Measurements from ENCODE around the gene UBE2E2.

The UBE2E2 gene

DNA sequence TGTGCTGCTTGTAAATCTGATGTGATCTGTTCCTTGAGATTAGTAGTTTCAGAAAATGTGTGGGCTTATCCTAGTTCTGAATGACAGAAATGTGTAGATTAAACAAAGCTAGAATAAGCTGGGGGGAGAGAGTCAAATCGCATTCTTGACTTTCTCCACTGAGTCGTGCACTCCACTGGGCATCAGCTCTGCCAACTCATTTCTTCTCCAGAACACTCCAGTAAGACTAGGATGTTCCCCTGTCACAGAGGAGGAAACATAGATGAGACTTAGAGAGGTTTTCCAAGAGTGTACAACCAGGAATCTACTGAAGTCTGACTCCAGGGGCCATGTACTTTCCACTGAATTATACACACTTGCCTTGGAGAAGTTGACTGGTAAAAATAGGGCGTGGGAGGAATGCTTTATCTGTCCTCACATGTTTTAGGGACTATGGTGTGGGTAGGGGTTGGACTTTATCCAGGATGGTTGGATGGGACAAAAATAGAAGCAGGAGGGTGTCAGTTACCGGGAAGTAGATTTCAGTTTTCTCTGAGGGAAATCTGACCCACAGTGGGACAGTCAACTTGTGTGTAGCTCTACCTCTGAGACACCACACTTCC, 298.2 kb downstream of the UBE2E2 start:
- TF ChIP-seq SIN3A (IDR thresholded peaks at IDR 0.05; ENCODE audit: borderline replicate concordance, insufficient read depth, low read length) (no peak), POLR2AphosphoS5 (IDR thresholded peaks at IDR 0.05; ENCODE audit: low read depth, low read length) (no peak), FOXP2 (optimal IDR thresholded peaks at IDR 0.05; ENCODE audit: borderline replicate concordance, extremely low read depth, extremely low read length, insufficient read depth) (no peak), TAF1 (IDR thresholded peaks at IDR 0.05; ENCODE audit: borderline replicate concordance, insufficient read depth, low read length) (no peak)
- TF ChIP-seq, protein P1, sequence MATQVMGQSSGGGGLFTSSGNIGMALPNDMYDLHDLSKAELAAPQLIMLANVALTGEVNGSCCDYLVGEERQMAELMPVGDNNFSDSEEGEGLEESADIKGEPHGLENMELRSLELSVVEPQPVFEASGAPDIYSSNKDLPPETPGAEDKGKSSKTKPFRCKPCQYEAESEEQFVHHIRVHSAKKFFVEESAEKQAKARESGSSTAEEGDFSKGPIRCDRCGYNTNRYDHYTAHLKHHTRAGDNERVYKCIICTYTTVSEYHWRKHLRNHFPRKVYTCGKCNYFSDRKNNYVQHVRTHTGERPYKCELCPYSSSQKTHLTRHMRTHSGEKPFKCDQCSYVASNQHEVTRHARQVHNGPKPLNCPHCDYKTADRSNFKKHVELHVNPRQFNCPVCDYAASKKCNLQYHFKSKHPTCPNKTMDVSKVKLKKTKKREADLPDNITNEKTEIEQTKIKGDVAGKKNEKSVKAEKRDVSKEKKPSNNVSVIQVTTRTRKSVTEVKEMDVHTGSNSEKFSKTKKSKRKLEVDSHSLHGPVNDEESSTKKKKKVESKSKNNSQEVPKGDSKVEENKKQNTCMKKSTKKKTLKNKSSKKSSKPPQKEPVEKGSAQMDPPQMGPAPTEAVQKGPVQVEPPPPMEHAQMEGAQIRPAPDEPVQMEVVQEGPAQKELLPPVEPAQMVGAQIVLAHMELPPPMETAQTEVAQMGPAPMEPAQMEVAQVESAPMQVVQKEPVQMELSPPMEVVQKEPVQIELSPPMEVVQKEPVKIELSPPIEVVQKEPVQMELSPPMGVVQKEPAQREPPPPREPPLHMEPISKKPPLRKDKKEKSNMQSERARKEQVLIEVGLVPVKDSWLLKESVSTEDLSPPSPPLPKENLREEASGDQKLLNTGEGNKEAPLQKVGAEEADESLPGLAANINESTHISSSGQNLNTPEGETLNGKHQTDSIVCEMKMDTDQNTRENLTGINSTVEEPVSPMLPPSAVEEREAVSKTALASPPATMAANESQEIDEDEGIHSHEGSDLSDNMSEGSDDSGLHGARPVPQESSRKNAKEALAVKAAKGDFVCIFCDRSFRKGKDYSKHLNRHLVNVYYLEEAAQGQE (IDR thresholded peaks at IDR 0.05; ENCODE audit: insufficient read depth in 1 of 2, low read depth in 2 of 2, low read length in 2 of 2) = no peak

DNA sequence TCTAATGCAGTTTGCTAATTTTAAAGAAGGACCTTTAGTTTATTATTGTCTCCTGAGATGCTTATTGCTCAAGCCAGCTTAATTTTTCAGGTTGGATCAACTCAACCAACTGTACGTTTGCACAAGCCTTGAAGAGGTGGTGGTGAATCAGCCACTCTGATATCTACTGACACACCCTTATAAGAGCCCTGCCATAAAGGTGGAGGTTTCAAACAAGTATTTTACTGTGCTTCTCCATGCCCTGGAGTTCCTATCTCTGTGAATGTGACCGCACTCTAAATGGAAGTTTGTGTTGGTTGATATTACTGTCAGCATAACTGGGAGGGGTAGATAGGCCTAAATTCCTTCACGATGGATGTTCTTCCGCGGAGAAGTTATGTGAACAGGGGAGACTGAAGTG, 305.3 kb downstream of the UBE2E2 start:
- TF ChIP-seq TAF1 (IDR thresholded peaks at IDR 0.05; ENCODE audit: borderline replicate concordance, insufficient read depth, low read length) = no peak
- TF ChIP-seq, protein P1 (IDR thresholded peaks at IDR 0.05; ENCODE audit: insufficient read depth in 1 of 2, low read depth in 2 of 2, low read length in 2 of 2) = no peak
- no peak for TF ChIP-seq FOXP2 (optimal IDR thresholded peaks at IDR 0.05; ENCODE audit: borderline replicate concordance, extremely low read depth, extremely low read length, insufficient read depth)
- no peak for TF ChIP-seq SIN3A (IDR thresholded peaks at IDR 0.05; ENCODE audit: borderline replicate concordance, insufficient read depth, low read length)
- no peak for TF ChIP-seq POLR2AphosphoS5 (IDR thresholded peaks at IDR 0.05; ENCODE audit: low read depth, low read length)

DNA sequence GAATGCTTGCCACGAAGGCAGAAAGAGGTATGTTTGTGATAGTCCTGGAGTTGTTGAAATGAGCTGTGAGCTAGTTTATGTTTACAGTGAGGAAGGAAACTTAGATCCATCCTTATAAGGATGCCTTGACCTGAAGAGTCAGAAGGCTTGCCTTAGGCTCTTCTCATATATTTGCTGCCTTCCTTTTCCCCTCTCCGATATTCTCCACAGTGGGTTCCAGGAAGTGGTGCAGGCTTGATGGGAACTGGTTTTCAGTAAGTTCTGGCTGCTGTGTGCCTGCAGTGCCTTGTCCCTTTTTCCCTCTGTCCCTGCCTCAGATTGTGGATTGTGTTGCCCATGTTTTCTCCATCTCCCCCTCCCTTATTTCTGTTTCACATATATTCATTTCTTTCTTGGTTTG, 315.3 kb downstream of the UBE2E2 start:
- TF ChIP-seq TAF1 (IDR thresholded peaks at IDR 0.05; ENCODE audit: borderline replicate concordance, insufficient read depth, low read length) (no peak), SIN3A (IDR thresholded peaks at IDR 0.05; ENCODE audit: borderline replicate concordance, insufficient read depth, low read length) (no peak), FOXP2 (optimal IDR thresholded peaks at IDR 0.05; ENCODE audit: borderline replicate concordance, extremely low read depth, extremely low read length, insufficient read depth) (no peak), POLR2AphosphoS5 (IDR thresholded peaks at IDR 0.05; ENCODE audit: low read depth, low read length) (no peak)
- TF ChIP-seq, protein P1 (IDR thresholded peaks at IDR 0.05; ENCODE audit: insufficient read depth in 1 of 2, low read depth in 2 of 2, low read length in 2 of 2) = no peak

- no peak for TF ChIP-seq FOXP2 (optimal IDR thresholded peaks at IDR 0.05; ENCODE audit: borderline replicate concordance, extremely low read depth, extremely low read length, insufficient read depth)
- no peak for TF ChIP-seq SIN3A (IDR thresholded peaks at IDR 0.05; ENCODE audit: borderline replicate concordance, insufficient read depth, low read length)
- TF ChIP-seq TAF1 (IDR thresholded peaks at IDR 0.05; ENCODE audit: borderline replicate concordance, insufficient read depth, low read length) = no peak
- no peak for TF ChIP-seq POLR2AphosphoS5 (IDR thresholded peaks at IDR 0.05; ENCODE audit: low read depth, low read length)
- TF ChIP-seq, protein P1 (IDR thresholded peaks at IDR 0.05; ENCODE audit: insufficient read depth in 1 of 2, low read depth in 2 of 2, low read length in 2 of 2) = no peak
These were observed 316.4 kb downstream of the UBE2E2 start for GRCh38 chr3:23519314-23520208.
